ENCODE results near the gene TIMELESS.

DNA sequence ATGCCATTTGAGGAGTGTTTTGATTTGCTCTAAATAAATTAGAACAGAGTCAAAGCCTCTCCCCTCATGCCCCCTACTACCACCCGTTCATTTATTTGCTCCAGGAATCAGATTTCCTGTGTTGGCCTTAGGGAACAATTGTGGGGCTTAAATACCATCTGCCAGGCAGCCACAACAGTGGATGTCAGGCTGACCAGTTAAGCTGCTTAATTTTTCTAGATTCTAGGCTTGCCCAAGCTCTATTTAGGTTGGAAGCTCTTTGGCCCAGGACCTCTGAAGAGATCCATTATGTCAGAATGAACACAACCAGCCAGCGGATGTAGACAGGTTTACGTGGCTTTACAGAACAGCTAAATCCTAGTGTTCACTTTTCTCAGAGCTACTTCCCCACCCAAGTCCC lies 1.0 kb upstream of the TIMELESS start:
- TF ChIP-seq EP300 (IDR thresholded peaks at IDR 0.05) (no peak), POLR2A (IDR thresholded peaks at IDR 0.05) (no peak), POLR2AphosphoS5 (IDR thresholded peaks at IDR 0.05) (no peak)
- TF ChIP-seq, protein P1, sequence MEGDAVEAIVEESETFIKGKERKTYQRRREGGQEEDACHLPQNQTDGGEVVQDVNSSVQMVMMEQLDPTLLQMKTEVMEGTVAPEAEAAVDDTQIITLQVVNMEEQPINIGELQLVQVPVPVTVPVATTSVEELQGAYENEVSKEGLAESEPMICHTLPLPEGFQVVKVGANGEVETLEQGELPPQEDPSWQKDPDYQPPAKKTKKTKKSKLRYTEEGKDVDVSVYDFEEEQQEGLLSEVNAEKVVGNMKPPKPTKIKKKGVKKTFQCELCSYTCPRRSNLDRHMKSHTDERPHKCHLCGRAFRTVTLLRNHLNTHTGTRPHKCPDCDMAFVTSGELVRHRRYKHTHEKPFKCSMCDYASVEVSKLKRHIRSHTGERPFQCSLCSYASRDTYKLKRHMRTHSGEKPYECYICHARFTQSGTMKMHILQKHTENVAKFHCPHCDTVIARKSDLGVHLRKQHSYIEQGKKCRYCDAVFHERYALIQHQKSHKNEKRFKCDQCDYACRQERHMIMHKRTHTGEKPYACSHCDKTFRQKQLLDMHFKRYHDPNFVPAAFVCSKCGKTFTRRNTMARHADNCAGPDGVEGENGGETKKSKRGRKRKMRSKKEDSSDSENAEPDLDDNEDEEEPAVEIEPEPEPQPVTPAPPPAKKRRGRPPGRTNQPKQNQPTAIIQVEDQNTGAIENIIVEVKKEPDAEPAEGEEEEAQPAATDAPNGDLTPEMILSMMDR (IDR thresholded peaks at IDR 0.05): no peak

All from upper lobe of left lung (tissue), 4 donors.